ENCODE measurements around the gene NUCB2. TPM values are rescaled to one million over a fixed set of nuclear protein-coding genes. Genes with fewer than 3 reads are reported as not detected.
A peak's percentile ranks its signal among the peaks of the same experiment; 100 is the strongest.

NUCB2 gene
- total and polyA plus RNA-seq, 2 of the 13 experiments (the other 11 are each of a cell fraction or from before 2014, with no cell fraction given): 54.2 to 82.4 TPM

DNA sequence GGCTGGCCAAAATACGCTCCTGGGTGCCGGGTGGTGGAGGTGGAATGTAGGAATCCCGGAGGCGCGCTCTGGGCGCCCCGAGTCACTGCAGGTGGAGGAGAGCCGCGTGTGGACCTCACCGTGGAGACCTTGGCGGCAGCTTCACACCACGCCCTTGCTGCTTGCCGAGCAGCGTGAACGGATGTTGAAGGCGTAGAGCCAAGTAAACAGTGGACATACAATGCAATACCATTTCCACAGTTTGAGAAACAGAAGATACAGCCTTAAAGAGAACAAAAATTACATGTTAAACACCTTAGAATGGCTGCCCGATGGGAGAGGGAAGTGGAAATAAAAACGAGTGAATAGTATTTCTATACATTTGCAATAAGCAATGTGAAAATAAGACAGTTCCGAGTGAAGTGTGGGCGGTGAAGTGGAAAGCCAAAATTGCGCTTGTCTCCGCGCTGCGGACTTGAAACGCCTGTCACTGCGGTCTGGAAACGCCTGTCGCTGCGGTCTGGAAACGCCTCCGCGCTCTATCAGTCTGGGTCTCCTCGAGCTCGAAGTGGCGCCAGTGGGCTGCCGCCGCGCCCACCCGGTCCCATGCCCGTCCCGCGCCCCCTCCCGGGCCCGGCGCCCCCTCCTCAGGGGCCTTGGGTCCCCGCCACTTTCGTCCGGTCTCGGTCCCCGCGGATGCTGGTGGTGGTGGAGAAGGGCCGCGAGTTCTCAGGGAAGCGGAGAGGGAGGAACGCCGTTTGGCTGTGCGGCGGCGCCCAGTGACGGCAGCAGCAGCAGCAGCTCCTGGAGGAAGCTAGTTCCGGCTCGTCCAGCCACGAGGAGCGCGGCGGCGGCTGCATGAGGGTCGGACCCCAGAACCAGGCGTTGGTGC lies 76.6 kb downstream of the NUCB2 start (continued):
- TF ChIP-seq ZNF512 (CRISPR knock-in tag; IDR thresholded peaks at IDR 0.05) (0 out of 2 replicates have a peak, but pooled peaks have one; percentile 36), HDAC1 (CRISPR knock-in tag; IDR thresholded peaks at IDR 0.05) (peak; percentile 78), CHD4 (IDR thresholded peaks at IDR 0.05; ENCODE audit: borderline replicate concordance, low read length) (no peak), ATM (IDR thresholded peaks at IDR 0.05; ENCODE audit: borderline replicate concordance) (no peak), PHF21A (CRISPR knock-in tag; IDR thresholded peaks at IDR 0.05) (peak; percentile 92; the same call in 1 of the 2 replicates), ZNF674 (CRISPR knock-in tag; IDR thresholded peaks at IDR 0.05; ENCODE audit: low read depth) (no peak), CSRNP2 (CRISPR knock-in tag; conservative IDR thresholded peaks at IDR 0.05; ENCODE audit: low read depth) (0 out of 2 replicates have a peak, but pooled peaks have one; percentile 65), PRDM15 (CRISPR knock-in tag; IDR thresholded peaks at IDR 0.05) (0 out of 2 replicates have a peak, but pooled peaks have one; percentile 25), ZNF614 (CRISPR knock-in tag; IDR thresholded peaks at IDR 0.05; ENCODE audit: borderline replicate concordance) (peak; percentile 66; the same call in 1 of the 2 replicates), KDM5B (CRISPR knock-in tag; IDR thresholded peaks at IDR 0.05; ENCODE audit: borderline replicate concordance) (peak; percentile 91), SAFB2 (CRISPR knock-in tag; IDR thresholded peaks at IDR 0.05; ENCODE audit: borderline replicate concordance, low read depth) (peak; percentile 69; the same call in 1 of the 2 replicates), SKI (IDR thresholded peaks at IDR 0.05; ENCODE audit: partially characterized antibody) (peak; percentile 84), FOXK1 (CRISPR knock-in tag; IDR thresholded peaks at IDR 0.05; ENCODE audit: borderline replicate concordance, low read depth) (no peak), HES4 (CRISPR knock-in tag; IDR thresholded peaks at IDR 0.05; ENCODE audit: borderline replicate concordance) (no peak; the same call in 1 of the 2 replicates)
- TF ChIP-seq, protein P1, sequence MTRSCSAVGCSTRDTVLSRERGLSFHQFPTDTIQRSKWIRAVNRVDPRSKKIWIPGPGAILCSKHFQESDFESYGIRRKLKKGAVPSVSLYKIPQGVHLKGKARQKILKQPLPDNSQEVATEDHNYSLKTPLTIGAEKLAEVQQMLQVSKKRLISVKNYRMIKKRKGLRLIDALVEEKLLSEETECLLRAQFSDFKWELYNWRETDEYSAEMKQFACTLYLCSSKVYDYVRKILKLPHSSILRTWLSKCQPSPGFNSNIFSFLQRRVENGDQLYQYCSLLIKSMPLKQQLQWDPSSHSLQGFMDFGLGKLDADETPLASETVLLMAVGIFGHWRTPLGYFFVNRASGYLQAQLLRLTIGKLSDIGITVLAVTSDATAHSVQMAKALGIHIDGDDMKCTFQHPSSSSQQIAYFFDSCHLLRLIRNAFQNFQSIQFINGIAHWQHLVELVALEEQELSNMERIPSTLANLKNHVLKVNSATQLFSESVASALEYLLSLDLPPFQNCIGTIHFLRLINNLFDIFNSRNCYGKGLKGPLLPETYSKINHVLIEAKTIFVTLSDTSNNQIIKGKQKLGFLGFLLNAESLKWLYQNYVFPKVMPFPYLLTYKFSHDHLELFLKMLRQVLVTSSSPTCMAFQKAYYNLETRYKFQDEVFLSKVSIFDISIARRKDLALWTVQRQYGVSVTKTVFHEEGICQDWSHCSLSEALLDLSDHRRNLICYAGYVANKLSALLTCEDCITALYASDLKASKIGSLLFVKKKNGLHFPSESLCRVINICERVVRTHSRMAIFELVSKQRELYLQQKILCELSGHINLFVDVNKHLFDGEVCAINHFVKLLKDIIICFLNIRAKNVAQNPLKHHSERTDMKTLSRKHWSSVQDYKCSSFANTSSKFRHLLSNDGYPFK (CRISPR knock-in tag; IDR thresholded peaks at IDR 0.05; ENCODE audit: borderline replicate concordance): peak; percentile 73; the same call in 1 of the 2 replicates
- TF ChIP-seq, protein P2, sequence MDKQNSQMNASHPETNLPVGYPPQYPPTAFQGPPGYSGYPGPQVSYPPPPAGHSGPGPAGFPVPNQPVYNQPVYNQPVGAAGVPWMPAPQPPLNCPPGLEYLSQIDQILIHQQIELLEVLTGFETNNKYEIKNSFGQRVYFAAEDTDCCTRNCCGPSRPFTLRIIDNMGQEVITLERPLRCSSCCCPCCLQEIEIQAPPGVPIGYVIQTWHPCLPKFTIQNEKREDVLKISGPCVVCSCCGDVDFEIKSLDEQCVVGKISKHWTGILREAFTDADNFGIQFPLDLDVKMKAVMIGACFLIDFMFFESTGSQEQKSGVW (CRISPR knock-in tag; IDR thresholded peaks at IDR 0.05; ENCODE audit: borderline replicate concordance): no peak
